Stimulated activated CD4-positive, alpha-beta T cell treated with anti-CD3 and anti-CD28 coated beads, Interleukin-2, amount 100 ng/mL, for 24 hours (primary cell): ENCODE results near the gene CRYBB1.

Experiments used
- DNase-seq, 2 donors: peaks; one replicate each; pipeline ENCODE4 v3.0.0-alpha.2; 2020

Gene CRYBB1

DNA sequence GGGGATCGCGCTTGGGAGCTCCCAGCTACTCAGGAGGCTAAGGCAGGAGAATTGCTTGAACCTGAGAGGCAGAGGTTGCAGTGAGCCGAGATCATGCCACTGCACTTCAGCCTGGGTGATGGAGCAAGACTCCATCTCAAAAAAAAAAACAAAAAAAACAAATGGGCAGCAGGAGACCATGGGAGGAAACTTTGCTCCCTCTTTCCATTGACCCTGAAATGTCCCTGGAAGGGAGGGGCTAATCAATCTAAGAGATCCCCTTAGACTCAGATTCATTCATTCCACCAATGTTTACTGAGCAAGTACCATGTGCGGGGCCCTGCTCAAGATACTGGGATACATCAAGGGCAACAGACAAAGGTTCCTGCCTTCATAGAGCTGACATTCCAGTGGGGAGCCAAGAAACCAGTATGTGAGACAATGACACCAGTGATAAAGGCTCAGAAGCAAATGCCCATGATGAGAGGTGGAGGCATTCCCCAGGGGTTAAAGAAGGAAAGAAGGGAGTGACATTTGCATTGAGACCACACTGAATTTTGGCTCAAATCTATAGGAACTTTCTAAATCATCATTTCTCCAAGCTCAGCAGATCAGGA is 67.8 kb downstream of the CRYBB1 start:
- no peak for DNase-seq
